ENCODE measurements around the gene CSNK1A1.

Gene CSNK1A1

DNA sequence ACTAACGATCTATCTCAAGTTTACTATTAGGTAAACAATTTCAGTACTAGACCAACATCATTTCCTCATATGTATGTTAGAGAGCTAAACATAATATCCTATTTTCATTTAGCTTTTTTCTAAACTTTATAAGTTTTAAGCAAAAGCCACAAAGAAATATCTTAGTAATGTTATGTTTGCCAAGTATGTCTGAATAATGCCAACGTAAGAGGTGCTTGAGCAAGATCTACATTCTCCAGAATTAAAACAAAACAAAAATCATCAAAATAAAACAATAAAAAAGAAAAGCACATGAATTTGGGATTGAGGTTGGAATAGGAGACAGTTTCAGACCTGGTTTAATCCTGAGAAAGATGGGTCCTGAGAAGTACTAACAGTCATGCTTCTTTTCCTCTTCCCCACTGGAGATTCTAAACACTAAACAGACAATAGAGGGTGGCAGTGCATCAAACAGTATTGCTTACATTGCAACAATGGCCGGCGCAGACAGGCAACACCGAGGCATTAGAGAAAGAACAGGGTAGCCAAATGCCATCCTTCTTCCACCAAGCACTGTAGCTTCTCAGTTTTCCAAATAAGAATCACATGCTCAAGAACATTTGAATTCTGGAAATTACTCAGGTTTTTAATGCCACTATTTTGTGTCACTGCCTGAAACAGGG is 33.6 kb downstream of the CSNK1A1 start:
- TF ChIP-seq CEBPB (IDR thresholded peaks at IDR 0.05) = no peak
- no peak for TF ChIP-seq TCF12 (IDR thresholded peaks at IDR 0.05; ENCODE audit: low read depth)
- TF ChIP-seq, protein P1, sequence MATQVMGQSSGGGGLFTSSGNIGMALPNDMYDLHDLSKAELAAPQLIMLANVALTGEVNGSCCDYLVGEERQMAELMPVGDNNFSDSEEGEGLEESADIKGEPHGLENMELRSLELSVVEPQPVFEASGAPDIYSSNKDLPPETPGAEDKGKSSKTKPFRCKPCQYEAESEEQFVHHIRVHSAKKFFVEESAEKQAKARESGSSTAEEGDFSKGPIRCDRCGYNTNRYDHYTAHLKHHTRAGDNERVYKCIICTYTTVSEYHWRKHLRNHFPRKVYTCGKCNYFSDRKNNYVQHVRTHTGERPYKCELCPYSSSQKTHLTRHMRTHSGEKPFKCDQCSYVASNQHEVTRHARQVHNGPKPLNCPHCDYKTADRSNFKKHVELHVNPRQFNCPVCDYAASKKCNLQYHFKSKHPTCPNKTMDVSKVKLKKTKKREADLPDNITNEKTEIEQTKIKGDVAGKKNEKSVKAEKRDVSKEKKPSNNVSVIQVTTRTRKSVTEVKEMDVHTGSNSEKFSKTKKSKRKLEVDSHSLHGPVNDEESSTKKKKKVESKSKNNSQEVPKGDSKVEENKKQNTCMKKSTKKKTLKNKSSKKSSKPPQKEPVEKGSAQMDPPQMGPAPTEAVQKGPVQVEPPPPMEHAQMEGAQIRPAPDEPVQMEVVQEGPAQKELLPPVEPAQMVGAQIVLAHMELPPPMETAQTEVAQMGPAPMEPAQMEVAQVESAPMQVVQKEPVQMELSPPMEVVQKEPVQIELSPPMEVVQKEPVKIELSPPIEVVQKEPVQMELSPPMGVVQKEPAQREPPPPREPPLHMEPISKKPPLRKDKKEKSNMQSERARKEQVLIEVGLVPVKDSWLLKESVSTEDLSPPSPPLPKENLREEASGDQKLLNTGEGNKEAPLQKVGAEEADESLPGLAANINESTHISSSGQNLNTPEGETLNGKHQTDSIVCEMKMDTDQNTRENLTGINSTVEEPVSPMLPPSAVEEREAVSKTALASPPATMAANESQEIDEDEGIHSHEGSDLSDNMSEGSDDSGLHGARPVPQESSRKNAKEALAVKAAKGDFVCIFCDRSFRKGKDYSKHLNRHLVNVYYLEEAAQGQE (IDR thresholded peaks at IDR 0.05; ENCODE audit: low read depth) = no peak
- TF ChIP-seq, protein P2, sequence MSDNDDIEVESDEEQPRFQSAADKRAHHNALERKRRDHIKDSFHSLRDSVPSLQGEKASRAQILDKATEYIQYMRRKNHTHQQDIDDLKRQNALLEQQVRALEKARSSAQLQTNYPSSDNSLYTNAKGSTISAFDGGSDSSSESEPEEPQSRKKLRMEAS (IDR thresholded peaks at IDR 0.05) = no peak
- no peak for TF ChIP-seq TEAD4 (IDR thresholded peaks at IDR 0.05)
- TF ChIP-seq EGR1 (IDR thresholded peaks at IDR 0.05) = no peak
- no peak for TF ChIP-seq NFIC (IDR thresholded peaks at IDR 0.05)

DNA sequence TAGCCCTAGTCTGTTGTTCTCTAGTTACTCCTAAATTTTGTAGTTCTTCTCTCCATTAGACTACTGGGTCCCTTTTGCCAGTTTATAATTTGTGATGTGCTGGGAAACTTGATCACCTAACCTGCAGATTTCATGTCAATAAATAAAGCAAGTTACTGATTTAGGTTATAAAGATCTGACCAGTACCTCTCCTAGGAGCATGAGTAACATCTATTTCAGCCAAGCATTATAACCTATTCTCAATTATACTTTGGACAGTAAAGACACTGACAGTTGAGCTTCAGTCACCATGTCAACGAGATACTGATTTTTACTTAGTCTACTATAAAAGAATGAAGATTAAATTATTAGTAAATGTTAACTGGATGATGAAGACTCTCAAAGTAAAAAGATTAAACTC is 36.7 kb downstream of the CSNK1A1 start:
- TF ChIP-seq CEBPB (IDR thresholded peaks at IDR 0.05) (no peak), FOXM1 (IDR thresholded peaks at IDR 0.05; ENCODE audit: borderline replicate concordance, low read depth) (no peak), TCF12 (IDR thresholded peaks at IDR 0.05; ENCODE audit: low read depth) (no peak), NFIC (IDR thresholded peaks at IDR 0.05) (no peak), CREB1 (IDR thresholded peaks at IDR 0.05; ENCODE audit: low read depth) (no peak), YY1 (IDR thresholded peaks at IDR 0.05; ENCODE audit: low read depth) (no peak), ZBTB7A (IDR thresholded peaks at IDR 0.05; ENCODE audit: low read depth) (no peak), TAF1 (IDR thresholded peaks at IDR 0.05; ENCODE audit: low read depth) (no peak), EGR1 (IDR thresholded peaks at IDR 0.05) (no peak), RAD21 (IDR thresholded peaks at IDR 0.05; ENCODE audit: low read depth) (no peak), EP300 (IDR thresholded peaks at IDR 0.05; ENCODE audit: borderline replicate concordance) (no peak), TEAD4 (IDR thresholded peaks at IDR 0.05) (no peak)
- TF ChIP-seq, protein P1 (IDR thresholded peaks at IDR 0.05; ENCODE audit: low read depth) = no peak
- TF ChIP-seq, protein P3, sequence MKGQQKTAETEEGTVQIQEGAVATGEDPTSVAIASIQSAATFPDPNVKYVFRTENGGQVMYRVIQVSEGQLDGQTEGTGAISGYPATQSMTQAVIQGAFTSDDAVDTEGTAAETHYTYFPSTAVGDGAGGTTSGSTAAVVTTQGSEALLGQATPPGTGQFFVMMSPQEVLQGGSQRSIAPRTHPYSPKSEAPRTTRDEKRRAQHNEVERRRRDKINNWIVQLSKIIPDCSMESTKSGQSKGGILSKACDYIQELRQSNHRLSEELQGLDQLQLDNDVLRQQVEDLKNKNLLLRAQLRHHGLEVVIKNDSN (IDR thresholded peaks at IDR 0.05) = no peak
- TF ChIP-seq, protein P2 (IDR thresholded peaks at IDR 0.05) = no peak

DNA sequence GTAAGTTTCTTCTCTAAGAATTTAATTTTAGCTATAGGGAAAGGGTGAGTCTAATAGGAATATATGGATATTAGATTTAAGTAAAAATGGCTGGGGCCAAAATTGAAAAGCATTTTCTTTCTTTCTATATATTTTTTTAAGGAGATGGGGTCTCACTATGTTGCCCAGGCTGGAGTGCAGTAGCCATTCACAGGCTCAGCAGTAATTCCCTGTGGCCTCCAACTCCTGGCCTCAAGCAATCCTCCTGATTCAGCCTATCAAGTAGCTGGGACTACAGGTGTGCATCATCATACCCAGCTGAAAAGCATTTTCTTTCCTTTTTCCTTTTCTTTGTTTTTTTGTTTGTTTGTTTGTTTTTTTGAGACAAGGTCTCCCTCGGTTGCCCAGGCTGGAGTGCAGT is 41.1 kb downstream of the CSNK1A1 start:
- no peak for TF ChIP-seq ZBTB7A (IDR thresholded peaks at IDR 0.05; ENCODE audit: low read depth)
- no peak for TF ChIP-seq EP300 (IDR thresholded peaks at IDR 0.05; ENCODE audit: borderline replicate concordance)
- TF ChIP-seq NFIC (IDR thresholded peaks at IDR 0.05) = no peak
- TF ChIP-seq TEAD4 (IDR thresholded peaks at IDR 0.05) = no peak
- TF ChIP-seq CREB1 (IDR thresholded peaks at IDR 0.05; ENCODE audit: low read depth) = no peak
- TF ChIP-seq TAF1 (IDR thresholded peaks at IDR 0.05; ENCODE audit: low read depth) = no peak
- TF ChIP-seq, protein P2 (IDR thresholded peaks at IDR 0.05) = no peak

DNA sequence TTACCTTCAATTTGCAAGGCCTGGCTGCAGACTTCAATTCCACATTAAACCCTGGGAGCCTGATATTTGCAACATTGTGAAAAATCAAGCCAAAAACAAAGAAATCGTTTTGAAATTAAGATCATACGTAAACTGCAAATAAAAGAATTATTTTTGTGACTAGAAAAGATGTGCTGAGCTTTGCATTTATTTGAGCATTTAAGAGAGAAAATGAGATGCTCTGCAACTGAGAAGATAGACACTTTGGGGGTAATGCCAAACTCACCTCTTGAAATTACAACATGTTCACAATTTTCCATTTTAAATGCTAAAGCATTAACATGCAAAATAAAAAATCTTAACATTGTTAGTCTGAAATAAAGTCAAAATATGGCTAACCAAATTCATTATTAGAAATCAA is 46.6 kb downstream of the CSNK1A1 start:
- TF ChIP-seq ZBTB7A (IDR thresholded peaks at IDR 0.05; ENCODE audit: low read depth) (no peak), NFIC (IDR thresholded peaks at IDR 0.05) (no peak), FOXM1 (IDR thresholded peaks at IDR 0.05; ENCODE audit: borderline replicate concordance, low read depth) (no peak), TCF12 (IDR thresholded peaks at IDR 0.05; ENCODE audit: low read depth) (no peak), CEBPB (IDR thresholded peaks at IDR 0.05) (no peak), YY1 (IDR thresholded peaks at IDR 0.05; ENCODE audit: low read depth) (no peak), CREB1 (IDR thresholded peaks at IDR 0.05; ENCODE audit: low read depth) (no peak), TEAD4 (IDR thresholded peaks at IDR 0.05) (no peak), EP300 (IDR thresholded peaks at IDR 0.05; ENCODE audit: borderline replicate concordance) (no peak), TAF1 (IDR thresholded peaks at IDR 0.05; ENCODE audit: low read depth) (no peak), RAD21 (IDR thresholded peaks at IDR 0.05; ENCODE audit: low read depth) (no peak), EGR1 (IDR thresholded peaks at IDR 0.05) (no peak)
- TF ChIP-seq, protein P2 (IDR thresholded peaks at IDR 0.05) = no peak
- TF ChIP-seq, protein P1 (IDR thresholded peaks at IDR 0.05; ENCODE audit: low read depth) = no peak
- TF ChIP-seq, protein P3 (IDR thresholded peaks at IDR 0.05) = no peak

Measured in Ishikawa (cell line).